Activated effector memory CD4-positive, alpha-beta T cell treated with Interleukin-2 at 50 U/mL for 16 hours (primary cell): Measurements from ENCODE around the gene SWSAP1.
A peak's percentile ranks its signal among the peaks of the same experiment; 100 is the strongest.
"Not testable (repeated sequence)": the region's sequence is repeated elsewhere in the genome, so short reads cannot be mapped to it uniquely, and the experiment has no call there.

Source experiments
- DNase-seq: peaks from one replicate; pipeline ENCODE4 v3.0.0-alpha.2; 2020

SWSAP1 gene, protein sequence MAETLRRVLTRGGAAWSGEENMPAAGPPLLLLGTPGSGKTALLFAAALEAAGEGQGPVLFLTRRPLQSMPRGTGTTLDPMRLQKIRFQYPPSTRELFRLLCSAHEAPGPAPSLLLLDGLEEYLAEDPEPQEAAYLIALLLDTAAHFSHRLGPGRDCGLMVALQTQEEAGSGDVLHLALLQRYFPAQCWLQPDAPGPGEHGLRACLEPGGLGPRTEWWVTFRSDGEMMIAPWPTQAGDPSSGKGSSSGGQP

DNA sequence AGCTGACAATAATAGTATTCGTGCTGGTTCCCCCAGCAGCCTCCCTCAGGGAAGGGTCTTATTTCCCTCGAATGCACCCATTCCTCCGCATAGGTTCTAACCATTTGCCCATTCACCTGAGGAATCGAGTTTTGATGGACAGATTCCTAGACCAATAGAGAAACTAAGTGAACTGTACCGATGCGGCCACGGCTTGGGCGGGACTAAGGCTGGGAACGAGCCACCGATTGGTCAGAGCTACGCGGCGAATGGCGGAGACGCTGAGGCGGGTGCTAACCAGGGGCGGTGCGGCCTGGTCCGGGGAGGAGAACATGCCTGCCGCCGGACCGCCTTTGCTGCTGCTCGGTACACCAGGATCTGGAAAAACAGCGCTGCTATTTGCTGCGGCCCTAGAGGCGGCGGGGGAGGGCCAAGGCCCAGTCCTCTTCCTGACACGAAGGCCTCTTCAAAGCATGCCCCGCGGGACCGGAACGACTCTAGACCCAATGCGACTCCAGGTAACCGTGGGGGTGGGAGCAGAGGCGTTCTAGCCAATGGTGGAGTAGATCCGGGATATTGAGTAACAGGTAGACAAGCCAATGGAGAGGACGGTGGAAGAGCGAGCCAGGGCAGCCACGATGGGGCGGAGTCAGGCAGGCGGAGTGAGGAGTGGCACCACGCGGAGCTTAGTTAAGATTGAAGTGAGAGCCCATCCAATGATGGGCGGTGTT, at the start of gene SWSAP1:
Gene SWSAP1 (plus strand): TSS at position 234 of the 710 bp plus-strand sequence. CDS start 15 bp downstream, at position 249.
- DNase-seq, result peak; percentile 96

DNA sequence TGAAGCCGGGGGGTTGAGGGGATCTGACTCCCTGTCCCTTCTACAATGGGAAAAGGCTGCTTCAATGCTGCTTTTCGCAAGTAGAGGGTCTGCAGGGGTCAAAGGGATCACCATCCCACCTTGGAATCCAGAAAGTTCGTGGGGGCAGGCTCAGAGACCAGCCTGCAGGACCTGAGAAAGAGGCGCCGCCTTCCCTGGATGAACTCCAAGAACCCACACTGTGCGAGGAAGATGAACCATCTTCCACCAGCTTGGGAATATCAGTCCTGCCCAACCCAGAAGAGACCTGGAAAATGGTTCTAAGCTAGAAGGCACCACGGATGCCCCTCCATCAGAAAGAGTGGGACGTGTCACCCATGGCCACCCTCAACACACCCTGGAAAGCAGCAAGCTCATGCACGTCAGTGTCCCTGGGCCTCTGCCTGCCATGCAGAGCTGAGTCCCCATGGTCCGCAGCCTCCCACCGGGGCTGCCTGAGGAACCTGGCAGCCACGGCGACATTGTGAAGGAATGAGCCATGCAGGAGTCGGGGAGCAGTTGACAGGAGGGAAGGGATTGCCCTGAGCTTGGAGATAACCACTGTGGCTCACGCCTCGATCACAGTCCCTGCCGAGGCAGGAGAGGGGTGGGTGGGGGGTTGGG, 49.6 kb upstream of the SWSAP1 start:
- no peak for DNase-seq

DNA sequence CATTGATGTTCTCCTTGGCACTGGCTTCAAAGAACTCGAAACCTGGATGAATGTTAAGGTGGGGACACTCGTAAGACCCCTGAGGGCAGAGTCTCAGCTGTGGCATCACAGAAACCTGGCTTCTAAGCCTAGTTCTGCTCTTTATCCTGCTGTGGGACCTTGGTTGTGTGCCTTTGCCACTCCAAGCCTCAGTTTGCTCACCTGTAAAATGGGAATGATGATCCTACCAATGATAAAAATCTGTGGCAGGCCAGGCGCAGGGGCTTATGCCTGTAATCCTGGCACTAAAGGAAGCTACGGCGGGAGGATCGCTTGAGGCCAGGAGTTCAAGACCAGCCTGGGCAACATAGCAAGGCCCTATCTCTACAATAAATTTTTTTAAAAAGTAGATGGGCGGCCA, 48.9 kb upstream of the SWSAP1 start:
- no peak for DNase-seq

DNA sequence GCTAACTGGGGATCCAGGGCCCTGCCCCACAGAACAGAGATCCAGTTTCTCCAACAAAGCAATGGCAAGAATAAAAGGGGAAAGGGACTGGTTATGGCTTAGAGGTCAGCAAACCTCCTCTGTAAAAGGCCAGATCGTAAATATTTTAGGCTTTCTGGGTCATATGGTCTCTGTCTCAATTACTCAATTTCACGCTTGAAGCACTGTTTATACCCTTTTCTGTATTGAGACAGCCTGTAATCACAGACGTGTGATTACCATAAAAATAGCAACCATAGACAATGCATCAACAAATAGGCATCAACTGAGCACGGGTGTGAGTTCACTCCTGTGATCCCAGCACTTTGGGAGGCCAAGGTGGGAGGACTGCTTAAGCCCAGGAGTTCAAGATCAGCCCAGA, 44.3 kb upstream of the SWSAP1 start:
- no peak for DNase-seq

DNA sequence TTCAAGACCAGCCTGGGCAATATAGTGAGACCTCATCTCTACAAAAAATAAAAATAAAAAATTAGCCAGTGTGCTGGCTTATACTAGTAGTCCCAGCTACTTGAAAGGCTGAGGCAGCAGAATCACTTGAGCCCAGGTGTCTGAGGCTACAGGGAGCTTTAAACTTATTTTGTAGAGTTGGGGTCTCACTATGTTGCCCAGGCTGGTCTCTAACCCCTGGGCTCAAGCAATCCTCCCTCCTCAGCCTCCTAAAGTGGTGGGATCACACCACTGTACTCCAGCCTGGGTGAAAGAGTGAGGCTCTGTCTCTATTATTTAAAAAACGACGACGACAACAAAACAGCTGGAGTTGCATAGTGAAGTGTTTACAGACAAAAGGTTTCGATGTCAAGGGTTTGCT, 43.0 kb upstream of the SWSAP1 start:
- DNase-seq, result no peak

DNA sequence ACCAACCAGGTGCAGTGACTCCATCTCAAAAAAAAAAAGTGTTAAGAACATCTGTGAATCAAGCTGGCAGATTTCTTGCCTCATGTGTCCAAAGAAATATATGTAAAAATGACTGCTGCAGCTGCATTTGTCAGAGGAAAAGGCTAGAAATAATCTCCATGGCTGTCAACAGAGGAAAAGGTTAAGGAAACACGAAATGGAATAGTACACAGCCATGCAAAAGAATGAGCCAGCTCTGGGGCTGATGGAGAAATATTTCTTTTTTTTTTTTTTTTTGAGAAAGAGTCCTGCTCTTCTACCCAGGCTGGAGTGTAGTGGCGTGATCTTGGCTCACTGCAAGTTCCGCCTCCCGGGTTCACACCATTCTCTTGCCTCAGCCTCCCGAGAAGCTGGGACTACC, 41.6 kb upstream of the SWSAP1 start:
- no peak for DNase-seq

DNA sequence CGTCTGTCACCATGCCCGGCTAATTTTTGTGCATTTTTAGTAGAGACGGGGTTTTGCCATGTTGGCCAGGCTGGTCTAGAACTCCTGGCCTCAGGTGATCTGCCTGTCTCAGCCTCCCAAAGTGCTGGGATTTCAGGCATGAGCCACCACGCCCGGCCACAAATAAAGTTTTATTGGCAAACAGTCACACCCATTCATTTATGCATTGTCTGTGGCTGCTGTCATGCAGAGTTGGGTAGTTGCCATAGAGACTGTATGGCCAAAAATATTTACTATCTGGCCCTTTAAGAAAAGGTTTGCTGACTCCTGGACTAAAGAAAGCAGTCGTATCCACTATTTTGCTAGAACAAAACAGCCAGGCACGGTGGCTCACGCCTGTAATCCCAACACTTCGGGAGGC, 40.6 kb upstream of the SWSAP1 start:
- not testable (repeated sequence) for DNase-seq

DNA sequence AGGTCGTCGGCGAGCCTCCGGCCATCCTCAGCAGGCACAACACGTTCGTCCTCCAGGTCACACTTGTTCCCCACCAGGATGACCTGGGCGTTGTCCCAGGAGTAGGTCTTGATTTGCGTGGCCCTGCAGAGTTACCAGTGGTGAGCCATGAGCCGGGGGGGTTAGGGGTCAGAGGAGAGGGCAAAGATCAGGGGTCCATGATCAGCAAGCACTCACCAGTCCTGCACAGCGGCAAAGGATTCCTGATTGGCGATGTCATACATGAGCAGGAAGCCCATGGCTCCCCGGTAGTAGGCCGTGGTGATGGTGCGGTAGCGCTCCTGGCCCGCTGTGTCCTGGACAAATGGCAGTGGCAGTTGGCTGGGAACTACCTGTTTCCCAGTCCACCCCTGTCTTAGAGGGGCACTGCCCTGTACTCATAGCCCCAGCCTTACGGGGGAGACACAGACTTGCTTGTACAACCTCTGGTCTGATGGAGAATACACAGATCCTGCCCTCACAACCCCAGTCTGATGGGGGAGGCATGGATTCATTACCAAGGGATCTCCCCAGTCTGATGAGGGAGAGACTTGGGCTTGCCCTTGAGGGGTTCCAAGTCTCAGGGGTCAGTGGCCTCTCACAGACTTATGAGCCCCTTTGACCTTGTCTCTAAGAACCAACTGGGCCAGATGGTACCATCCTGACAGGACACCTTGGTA, 38.9 kb upstream of the SWSAP1 start:
- DNase-seq, result no peak

DNA sequence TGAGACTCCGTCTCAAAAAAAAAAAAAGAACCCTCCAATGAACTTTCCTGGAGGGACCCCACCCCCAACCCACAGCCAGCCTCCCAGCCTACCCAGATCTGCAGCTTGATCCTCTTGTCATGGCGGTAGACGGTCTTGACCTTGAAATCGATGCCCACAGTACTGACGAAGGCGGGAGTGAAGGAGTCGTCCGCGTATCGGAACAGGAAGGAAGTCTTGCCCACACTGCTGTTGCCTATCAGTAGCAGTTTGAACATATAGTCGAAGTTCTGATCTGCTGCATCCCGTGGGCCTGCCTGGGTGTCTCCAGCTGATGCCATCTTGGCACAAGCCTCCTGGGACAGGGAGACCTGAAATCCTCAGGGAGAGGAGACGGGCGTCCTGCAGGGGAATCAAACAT, 37.4 kb upstream of the SWSAP1 start:
- DNase-seq, result no peak

DNA sequence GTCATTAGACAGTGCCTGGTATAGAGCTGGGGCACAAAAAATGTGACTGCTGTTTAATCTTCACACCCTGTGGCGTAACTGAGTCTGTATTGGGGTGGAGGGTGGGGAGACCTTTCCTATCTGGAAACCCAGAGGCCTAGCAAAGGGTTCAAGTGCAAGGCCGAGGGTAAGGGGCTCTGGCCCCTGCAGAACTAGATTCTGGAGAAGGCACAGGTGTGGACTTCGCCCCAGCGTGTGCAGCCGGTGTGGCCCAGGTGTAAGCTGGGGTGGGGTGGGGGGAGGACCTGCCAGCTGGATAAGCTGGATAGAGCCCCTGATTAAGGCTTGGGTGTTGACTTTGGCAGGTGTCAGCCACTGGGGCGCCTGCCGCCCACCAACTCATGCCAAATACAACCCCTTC, 36.3 kb upstream of the SWSAP1 start:
- no peak for DNase-seq

DNA sequence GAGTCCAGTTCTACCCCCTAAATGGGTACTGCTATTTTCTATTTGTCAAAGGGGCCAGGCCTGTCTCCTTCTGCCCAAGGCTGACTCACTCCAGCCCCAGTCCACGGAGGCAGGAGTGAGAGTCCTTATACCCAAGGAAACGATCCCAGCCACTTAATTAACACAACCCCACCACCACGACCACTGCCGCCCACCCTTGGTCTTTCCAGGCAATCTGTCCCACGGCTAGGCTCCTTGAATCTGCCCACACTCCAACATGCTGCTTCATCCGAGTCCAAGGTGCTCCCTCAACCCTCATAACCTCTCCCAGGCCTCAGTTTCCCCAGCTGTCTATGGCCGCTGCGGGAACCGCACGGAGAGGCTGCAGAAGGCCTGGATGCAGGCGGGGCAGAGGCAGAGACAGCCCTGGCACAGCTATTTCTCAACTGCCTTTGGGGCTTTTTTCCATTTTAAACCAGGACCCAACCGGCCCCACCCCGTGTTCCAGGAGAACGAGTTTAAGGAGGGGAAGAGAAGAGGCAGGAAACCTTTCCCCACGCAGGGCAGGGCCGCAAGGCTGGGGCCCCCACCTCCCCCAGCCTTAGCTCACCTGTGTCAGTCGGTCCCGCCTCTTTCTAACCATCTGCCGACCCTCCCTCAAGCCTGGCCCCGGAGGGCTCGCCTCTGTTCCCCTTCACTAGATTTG, 35.8 kb upstream of the SWSAP1 start:
- DNase-seq, result no peak

DNA sequence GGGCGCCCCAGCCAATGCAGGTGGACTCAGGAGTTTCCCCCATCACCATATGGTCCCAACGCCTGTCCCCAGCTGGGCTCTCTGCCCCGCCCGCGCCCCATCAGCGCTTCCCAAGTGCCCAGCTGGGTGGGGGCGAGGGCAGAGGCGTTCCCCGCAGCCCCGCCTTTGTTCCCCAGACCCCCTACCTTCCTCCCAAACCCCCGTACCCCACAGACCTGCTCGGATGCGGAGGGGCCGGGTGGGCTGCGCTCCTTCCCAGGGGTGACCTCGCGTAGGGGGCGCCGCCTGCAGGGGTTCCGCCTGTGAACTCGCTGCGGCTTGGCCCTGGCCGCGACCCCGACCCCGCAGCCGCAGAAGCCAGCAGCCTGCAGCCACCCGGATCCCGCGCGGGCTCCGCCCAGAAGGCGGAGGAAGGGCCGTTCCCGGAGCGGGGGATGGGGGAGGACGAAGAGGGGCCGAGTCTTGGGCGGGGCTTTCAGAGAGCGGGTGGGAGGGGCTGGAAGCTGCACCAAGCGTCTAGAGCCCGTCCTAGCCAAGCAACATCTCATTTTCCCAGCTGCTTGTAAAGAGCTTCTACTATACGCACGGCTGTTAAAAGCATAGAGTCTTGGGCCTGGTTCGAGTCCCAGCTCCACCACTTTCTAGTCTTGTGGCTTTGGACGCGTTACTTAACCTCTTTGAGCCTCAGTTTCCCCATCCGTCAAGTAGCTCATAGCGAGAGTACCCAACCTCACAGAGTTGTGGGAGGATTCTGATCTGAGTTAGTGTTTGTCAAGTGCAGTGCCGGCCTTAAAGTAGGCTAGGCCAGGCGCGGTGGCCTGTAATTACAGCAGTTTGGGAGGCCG, 35.0 kb upstream of the SWSAP1 start, which contains the start of gene RAB3D:
Gene RAB3D (minus strand): TSS at position 404 of the 845 bp plus-strand sequence. CDS start 2,258 bp downstream, outside the sequence.
- DNase-seq, result peak; percentile 69

DNA sequence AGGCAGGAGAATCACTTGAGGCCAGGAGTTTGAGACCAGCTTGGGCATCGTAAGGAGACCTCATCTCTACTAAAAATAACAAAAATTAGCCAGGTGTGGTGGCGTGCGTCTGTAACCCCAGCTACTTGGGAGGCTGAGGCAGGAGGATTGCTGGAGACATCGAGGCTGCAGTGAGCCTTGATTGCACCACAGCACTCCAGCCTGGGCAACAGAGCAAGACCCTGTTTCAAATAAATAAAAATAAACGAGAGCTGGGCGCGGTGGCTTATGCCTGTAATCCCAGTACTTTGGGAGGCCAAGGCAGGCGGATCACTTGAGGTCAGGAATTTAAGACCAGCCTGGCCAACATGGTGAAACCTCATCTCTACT, 34.4 kb upstream of the SWSAP1 start:
- DNase-seq, result not testable (repeated sequence)

DNA sequence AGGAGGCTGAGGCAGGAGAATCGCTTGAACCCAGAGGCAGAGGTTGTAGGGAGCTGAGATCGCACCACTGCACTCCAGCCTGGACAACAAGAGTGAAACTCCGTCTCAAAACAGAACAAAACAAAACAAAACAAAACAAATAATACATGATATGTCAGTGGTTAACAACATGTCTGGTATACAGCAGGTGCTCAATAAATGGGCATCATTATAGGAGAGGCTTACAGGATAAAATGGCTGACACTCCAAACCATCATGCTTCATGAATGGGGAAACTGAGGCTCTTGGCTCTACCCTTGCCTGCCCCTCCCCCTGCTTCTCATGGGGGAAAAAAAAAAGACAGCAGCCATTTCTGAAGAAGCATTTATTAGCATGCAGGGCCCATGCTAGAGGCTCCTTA, 32.0 kb upstream of the SWSAP1 start:
- DNase-seq, result no peak

DNA sequence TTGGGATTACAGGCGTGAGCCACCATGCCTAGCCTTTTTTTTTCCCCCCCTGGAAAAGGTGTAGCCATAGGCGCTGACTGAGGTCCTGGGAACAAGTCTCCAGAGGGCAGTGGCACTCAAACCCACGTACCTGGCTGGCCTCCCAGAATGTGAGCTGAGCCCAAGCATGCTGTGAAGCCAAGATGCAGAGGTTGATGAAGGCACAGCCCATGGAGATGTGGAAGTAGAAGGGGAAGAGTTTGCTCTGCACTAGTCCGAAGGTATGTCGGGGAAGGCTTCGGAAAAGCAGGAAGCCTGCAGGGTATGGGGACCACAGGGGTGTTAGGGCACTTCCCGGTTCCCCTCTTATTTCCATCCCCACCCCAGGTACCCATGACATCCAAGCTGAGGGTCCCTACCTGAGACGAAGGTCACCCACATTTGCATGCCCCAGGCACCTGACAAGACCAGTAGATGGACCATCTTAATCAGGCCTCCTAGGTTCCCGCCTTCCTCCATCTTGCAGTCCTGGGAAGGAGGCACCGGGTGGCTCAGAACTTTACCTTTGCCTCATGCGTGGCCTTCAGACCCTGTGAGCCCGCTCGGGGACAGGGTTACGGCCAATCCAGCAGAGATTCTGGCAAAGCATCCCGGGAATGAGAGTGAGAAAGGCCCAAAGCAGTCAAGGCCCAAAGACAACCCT, 29.2 kb upstream of the SWSAP1 start:
- DNase-seq, result no peak

DNA sequence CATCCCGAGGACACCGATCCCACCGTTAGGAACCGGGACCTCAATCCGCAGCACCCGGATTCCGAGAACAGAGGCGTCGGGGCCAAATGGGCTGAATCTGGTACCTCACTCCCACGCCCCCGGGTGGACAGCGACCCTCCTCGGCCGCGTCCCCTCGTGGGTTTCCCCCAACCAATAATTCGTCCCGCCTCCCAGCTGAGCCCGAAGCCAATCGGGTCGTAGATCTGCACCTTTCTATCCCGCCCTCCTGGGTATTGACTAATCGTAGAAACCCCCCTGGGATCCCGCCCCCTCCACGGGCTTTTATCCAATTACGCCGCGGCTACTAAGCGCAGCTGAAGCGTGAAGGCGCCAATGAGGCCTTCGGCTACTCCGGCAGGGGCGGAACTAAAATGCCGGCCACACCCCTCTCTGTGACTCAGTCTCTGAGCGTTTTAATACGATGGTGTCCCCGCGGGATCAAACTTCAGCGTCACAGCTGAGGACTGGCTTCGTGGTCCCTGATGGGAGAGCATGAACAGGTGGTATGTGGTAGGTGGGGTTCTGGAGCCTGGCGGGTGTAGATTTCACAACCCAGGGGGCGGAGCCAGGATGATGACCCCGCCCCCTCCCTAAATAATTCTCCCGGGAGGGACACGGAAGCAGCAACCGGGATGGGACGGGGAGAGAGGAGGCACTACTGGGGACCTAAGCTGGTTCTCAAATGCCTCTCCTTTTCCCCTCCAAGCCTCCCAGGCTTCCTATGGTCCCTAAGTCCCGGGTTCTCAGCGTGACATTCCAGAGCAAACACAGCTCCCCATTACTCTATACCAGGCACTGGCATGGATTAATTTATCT, 28.1 kb upstream of the SWSAP1 start, which contains the start of the genes CCDC159 and TMEM205:
Gene CCDC159 (plus strand): TSS at position 416 of the 837 bp plus-strand sequence. CDS start 88 bp downstream, at position 504.
Gene TMEM205 (minus strand): TSS at position 165 of the 837 bp plus-strand sequence. CDS start 649 bp downstream, outside the sequence.
- DNase-seq, result peak; percentile 98

DNA sequence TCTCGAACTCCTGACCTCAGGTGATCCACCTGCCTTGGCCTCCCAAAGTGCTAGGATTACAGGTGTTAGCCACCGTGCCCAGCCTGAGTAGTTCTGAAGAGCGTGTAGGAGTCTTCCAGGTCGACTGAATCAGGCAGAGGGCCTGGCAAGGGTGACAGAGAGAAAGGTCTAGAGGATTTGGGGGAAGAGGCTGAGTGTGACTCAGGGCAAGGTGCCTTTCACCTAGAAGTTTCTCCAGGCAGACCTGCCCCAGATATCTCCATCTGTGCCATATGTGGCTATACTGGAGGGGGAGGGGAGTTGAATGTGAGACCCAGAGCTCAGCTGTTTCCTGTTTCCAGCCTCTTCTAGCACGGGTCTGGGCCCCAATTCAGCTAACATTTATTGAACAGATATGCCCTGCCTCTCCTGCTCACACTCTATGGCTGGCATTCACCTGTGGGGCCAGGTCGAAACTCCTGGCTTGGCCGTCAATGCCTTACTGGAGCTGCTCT, 26.9 kb upstream of the SWSAP1 start:
- no peak for DNase-seq

DNA sequence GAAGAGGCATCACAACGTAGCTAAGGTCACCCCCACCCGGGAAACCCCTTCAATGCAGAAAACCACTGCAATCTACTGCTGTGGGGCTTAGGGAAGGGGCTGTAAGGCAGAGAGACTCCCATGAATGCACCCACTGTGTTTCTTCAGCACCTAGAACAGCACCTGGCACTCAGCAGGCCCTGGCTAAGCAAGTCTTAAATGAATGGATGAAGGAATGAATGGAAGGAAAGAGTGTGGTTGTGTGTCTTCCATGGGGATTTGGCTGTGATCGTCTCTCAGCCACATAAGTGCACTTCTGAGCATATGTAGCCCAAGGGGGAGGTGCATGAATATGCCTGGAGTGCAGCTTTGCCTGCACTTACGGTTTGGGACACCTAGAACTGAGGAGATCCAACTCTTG, 25.3 kb upstream of the SWSAP1 start:
- DNase-seq, result no peak

DNA sequence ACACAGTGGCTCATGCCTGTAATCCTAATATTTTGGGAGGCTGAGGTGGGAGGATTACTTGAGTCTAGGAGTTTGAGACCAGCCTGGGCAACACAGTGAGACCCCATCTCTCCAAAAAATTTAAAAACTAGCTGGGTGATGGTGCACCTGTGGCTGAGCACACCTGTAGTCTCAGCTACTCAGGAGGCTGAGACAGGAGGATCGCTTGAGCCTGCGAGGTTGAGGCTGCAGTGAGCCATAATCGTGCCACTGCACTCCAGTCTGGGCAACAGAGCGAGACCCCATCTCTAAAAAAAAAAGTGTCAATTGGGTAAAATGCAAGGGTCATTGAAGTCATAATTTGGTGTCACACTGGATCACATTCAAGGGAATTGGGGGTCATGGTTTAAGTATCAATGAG, 20.4 kb upstream of the SWSAP1 start:
- not testable (repeated sequence) for DNase-seq
